ENCODE results near the gene LILRA1.
"Not testable (repeated sequence)": the region's sequence is repeated elsewhere in the genome, so short reads cannot be mapped to it uniquely, and the experiment has no call there.

Gene LILRA1

GRCh38 chr19:54624934-54625730, 31.7 kb downstream of the LILRA1 start:
- DNase-seq (ENCODE audit: low read depth): not testable (repeated sequence)

- DNase-seq (ENCODE audit: low read depth): no peak
Measured at GRCh38 chr19:54626757-54627156, 33.3 kb downstream of the LILRA1 start.

GRCh38 chr19:54627912-54628311, 34.5 kb downstream of the LILRA1 start:
- not testable (repeated sequence) for DNase-seq (ENCODE audit: low read depth)

GRCh38 chr19:54630262-54630661, 36.8 kb downstream of the LILRA1 start, which contains the start of gene LILRB1:
Gene LILRB1 (plus strand): TSS chr19:54630484. CDS start chr19:54631074, 590 bp downstream.
- not testable (repeated sequence) for DNase-seq (ENCODE audit: low read depth)

- DNase-seq (ENCODE audit: low read depth): no peak
Measured at GRCh38 chr19:54630782-54631181, 37.4 kb downstream of the LILRA1 start.

GRCh38 chr19:54631489-54632337, 38.3 kb downstream of the LILRA1 start:
- not testable (repeated sequence) for DNase-seq (ENCODE audit: low read depth)

- not testable (repeated sequence) for DNase-seq (ENCODE audit: low read depth)
Measured at GRCh38 chr19:54632517-54632916, 39.1 kb downstream of the LILRA1 start.

GRCh38 chr19:54633401-54633800, 40.0 kb downstream of the LILRA1 start:
- no peak for DNase-seq (ENCODE audit: low read depth)

- DNase-seq (ENCODE audit: low read depth): not testable (repeated sequence)
Measured at GRCh38 chr19:54636081-54636480, 42.6 kb downstream of the LILRA1 start.

GRCh38 chr19:54638683-54639082, 45.3 kb downstream of the LILRA1 start:
- DNase-seq (ENCODE audit: low read depth): no peak

- not testable (repeated sequence) for DNase-seq (ENCODE audit: low read depth)
Measured at GRCh38 chr19:54642953-54643352, 49.5 kb downstream of the LILRA1 start.

- not testable (repeated sequence) for DNase-seq (ENCODE audit: low read depth)
Measured at GRCh38 chr19:54643583-54643982, 50.2 kb downstream of the LILRA1 start.

GRCh38 chr19:54644056-54644455, 50.6 kb downstream of the LILRA1 start:
- no peak for DNase-seq (ENCODE audit: low read depth)

- DNase-seq (ENCODE audit: low read depth): no peak
Measured at GRCh38 chr19:54646331-54646841, 53.0 kb downstream of the LILRA1 start.

GRCh38 chr19:54648129-54648528, 54.7 kb downstream of the LILRA1 start:
- no peak for DNase-seq (ENCODE audit: low read depth)

GRCh38 chr19:54650108-54650655, 56.8 kb downstream of the LILRA1 start:
- no peak for DNase-seq (ENCODE audit: low read depth)

Measured in amniotic epithelial cell (primary cell).